Ishikawa (cell line): ENCODE data around the gene SCNM1.

ENCODE experiments used
- CEBPB ChIP-seq: IDR thresholded peaks from 2 replicates; pipeline ENCODE4 v1.6.1; 2012
- EGR1 ChIP-seq: IDR thresholded peaks from 2 replicates; pipeline ENCODE4 v1.6.1; 2012
- EP300 ChIP-seq: IDR thresholded peaks from 2 replicates; pipeline ENCODE4 v1.6.1; 2012; ENCODE audit warnings: borderline replicate concordance
- MAX ChIP-seq: IDR thresholded peaks from 2 replicates; pipeline ENCODE4 v1.6.1; 2012
- RAD21 ChIP-seq: IDR thresholded peaks from 2 replicates; pipeline ENCODE4 v1.6.1; 2012; ENCODE audit warnings: low read depth
- REST ChIP-seq: IDR thresholded peaks from 2 replicates; pipeline ENCODE4 v1.6.1; 2012; ENCODE audit warnings: low read depth, mild to moderate bottlenecking
- TAF1 ChIP-seq: IDR thresholded peaks from 2 replicates; pipeline ENCODE4 v1.6.1; 2012; ENCODE audit warnings: low read depth, mild to moderate bottlenecking
- TCF12 ChIP-seq: IDR thresholded peaks from 2 replicates; pipeline ENCODE4 v1.6.1; 2012; ENCODE audit warnings: low read depth
- TEAD4 ChIP-seq: IDR thresholded peaks from 2 replicates; pipeline ENCODE4 v1.6.1; 2012
- USF1 ChIP-seq: IDR thresholded peaks from 2 replicates; pipeline ENCODE4 v1.6.1; 2012
- YY1 ChIP-seq: IDR thresholded peaks from 2 replicates; pipeline ENCODE4 v1.6.1; 2012; ENCODE audit warnings: low read depth

- TF ChIP-seq REST: no peak
- no peak for TF ChIP-seq CEBPB
- no peak for TF ChIP-seq MAX
- no peak for TF ChIP-seq RAD21
- no peak for TF ChIP-seq YY1
- no peak for TF ChIP-seq EGR1
- TF ChIP-seq TAF1: no peak
- TF ChIP-seq TEAD4: no peak
- TF ChIP-seq USF1: no peak
- no peak for TF ChIP-seq EP300
- no peak for TF ChIP-seq TCF12
Measured at GRCh38 chr1:151175863-151176262, 9.9 kb downstream of the SCNM1 start, which contains the start of gene TMOD4.
